ENCODE data around the gene ATAD3A.

Gene ATAD3A

GRCh38 chr1:1574721-1575537 is 63.0 kb downstream of the ATAD3A start, which contains the start of gene SSU72:
TSS of gene SSU72 (minus strand) at chr1:1574863. CDS start at chr1:1574557, 306 bp downstream.
- Histone ChIP-seq H3K4me1 (ENCODE audit: insufficient read depth, low read length) (no peaks in the 10 kb centered on the region), H3K36me3 (ENCODE audit: insufficient read depth, low read length) (peaks cover 2% of the 10 kb centered on the region; the same call in 1 of the 2 replicates), H3K9ac (ENCODE audit: low read depth, low read length) (peak within 1 kb of the TSS; percentile 97), H3K9me3 (ENCODE audit: control insufficient read depth, insufficient read depth, low read length) (no peaks in the 10 kb centered on the region)

- H3K9ac ChIP-seq (ENCODE audit: low read depth, low read length) = no peak overlapping the region
These were observed 65.5 kb downstream of the ATAD3A start for GRCh38 chr1:1577367-1578011.

GRCh38 chr1:1578371-1578940 is 66.5 kb downstream of the ATAD3A start:
- H3K9me3 ChIP-seq (ENCODE audit: control insufficient read depth, insufficient read depth, low read length) = no peaks in the 10 kb centered on the region
- H3K4me1 ChIP-seq (ENCODE audit: insufficient read depth, low read length) = no peaks in the 10 kb centered on the region
- H3K36me3 ChIP-seq (ENCODE audit: insufficient read depth, low read length) = no peaks in the 10 kb centered on the region
- no peak overlapping the region for H3K9ac ChIP-seq (ENCODE audit: low read depth, low read length)

More at GRCh38 chr1:1577367-1578011, 65.5 kb downstream of the ATAD3A start:
- H3K9me3 ChIP-seq (ENCODE audit: control insufficient read depth, insufficient read depth, low read length) = no peaks in the 10 kb centered on the region
- no peaks in the 10 kb centered on the region for H3K4me1 ChIP-seq (ENCODE audit: insufficient read depth, low read length)
- no peaks in the 10 kb centered on the region for H3K36me3 ChIP-seq (ENCODE audit: insufficient read depth, low read length)

GRCh38 chr1:1582585-1583346 is 70.8 kb downstream of the ATAD3A start:
- Histone ChIP-seq H3K9ac (ENCODE audit: low read depth, low read length) (no peak overlapping the region), H3K4me1 (ENCODE audit: insufficient read depth, low read length) (no peaks in the 10 kb centered on the region), H3K9me3 (ENCODE audit: control insufficient read depth, insufficient read depth, low read length) (no peaks in the 10 kb centered on the region), H3K36me3 (ENCODE audit: insufficient read depth, low read length) (no peaks in the 10 kb centered on the region)

GRCh38 chr1:1583347-1584010 is 71.5 kb downstream of the ATAD3A start:
- no peaks in the 10 kb centered on the region for H3K36me3 ChIP-seq (ENCODE audit: insufficient read depth, low read length)
- H3K9ac ChIP-seq (ENCODE audit: low read depth, low read length) = no peak overlapping the region
- H3K9me3 ChIP-seq (ENCODE audit: control insufficient read depth, insufficient read depth, low read length) = no peaks in the 10 kb centered on the region
- no peaks in the 10 kb centered on the region for H3K4me1 ChIP-seq (ENCODE audit: insufficient read depth, low read length)

Measured in ES-I3 (cell line).